GM12878 (cell line): ENCODE measurements around the gene LMOD3. TPM values are rescaled to one million over a fixed set of nuclear protein-coding genes. Genes with fewer than 3 reads are reported as not detected.
A peak's percentile ranks its signal among the peaks of the same experiment; 100 is the strongest.

ENCODE experiments used
- BCL3 ChIP-seq: IDR thresholded peaks from 2 replicates; pipeline ENCODE4 v1.6.1; 2011; ENCODE audit warnings: borderline replicate concordance, low read depth, mild to moderate bottlenecking, moderate library complexity, low read length; ENCODE audit not compliant: insufficient read depth, poor library complexity, severe bottlenecking
- CREB1 ChIP-seq: IDR thresholded peaks from 2 replicates; pipeline ENCODE4 v1.6.1; 2012; ENCODE audit warnings: low read depth, mild to moderate bottlenecking, inconsistent platforms
- E2F8 ChIP-seq: fragments of 450-650 bp; IDR thresholded peaks from 2 replicates; pipeline ENCODE4 v1.6.1; 2018; ENCODE audit warnings: mild to moderate bottlenecking, low read depth, moderate library complexity; ENCODE audit not compliant: partially characterized antibody
- ESRRA ChIP-seq: IDR thresholded peaks from 2 replicates; pipeline ENCODE4 v1.6.1; 2012; ENCODE audit warnings: mild to moderate bottlenecking, low read length, improper control_type of control experiment
- EZH2 ChIP-seq: IDR thresholded peaks from 2 replicates; pipeline ENCODE4 v1.6.1; 2012; ENCODE audit warnings: low read depth, mild to moderate bottlenecking, control low read depth, inconsistent platforms, low read length, borderline replicate concordance; ENCODE audit not compliant: control insufficient read depth
- FOS ChIP-seq: IDR thresholded peaks from 3 replicates; pipeline ENCODE4 v1.6.1; 2011; ENCODE audit warnings: borderline replicate concordance; ENCODE audit not compliant: insufficient read length; ENCODE audit errors: extremely low read depth
- HDAC2 ChIP-seq: fragments of 200-600 bp; sonication (generic); IDR thresholded peaks from 2 replicates; pipeline ENCODE4 v1.6.1; 2017
- HDGF ChIP-seq: fragments of 450-650 bp; IDR thresholded peaks from 2 replicates; pipeline ENCODE4 v1.6.1; 2016; ENCODE audit warnings: antibody characterized with exemption
- IKZF1 ChIP-seq: fragments of 450-650 bp; conservative IDR thresholded peaks from 2 replicates; pipeline ENCODE4 v1.6.1; 2017; ENCODE audit warnings: antibody characterized with exemption, mild to moderate bottlenecking
- JUND ChIP-seq: IDR thresholded peaks from 2 replicates; pipeline ENCODE4 v1.6.1; 2012; ENCODE audit warnings: low read depth, mild to moderate bottlenecking, low read length, improper control_type of control experiment, moderate library complexity
- KLF5 ChIP-seq: fragments of 450-650 bp; IDR thresholded peaks from 2 replicates; pipeline ENCODE4 v1.6.1; 2014; ENCODE audit warnings: mild to moderate bottlenecking; ENCODE audit not compliant: partially characterized antibody
- LARP7 ChIP-seq: fragments of 450-650 bp; IDR thresholded peaks from 2 replicates; pipeline ENCODE4 v1.6.1; 2017; ENCODE audit warnings: mild to moderate bottlenecking
- NR2C2 ChIP-seq: IDR thresholded peaks from 2 replicates; pipeline ENCODE4 v1.6.1; 2011; ENCODE audit warnings: borderline replicate concordance, low read depth; ENCODE audit not compliant: control insufficient read depth, insufficient read length
- NR2F1 ChIP-seq: fragments of 450-650 bp; conservative IDR thresholded peaks from 2 replicates; pipeline ENCODE4 v1.6.1; 2017; ENCODE audit warnings: mild to moderate bottlenecking
- PAX8 ChIP-seq: fragments of 450-650 bp; IDR thresholded peaks from 2 replicates; pipeline ENCODE4 v1.6.1; 2017; ENCODE audit warnings: mild to moderate bottlenecking, moderate library complexity
- POLR2A ChIP-seq: IDR thresholded peaks from 2 replicates; pipeline ENCODE4 v1.6.1; 2011; ENCODE audit warnings: low read depth, mild to moderate bottlenecking, low read length
- RELA ChIP-seq: fragments of 450-650 bp; IDR thresholded peaks from 2 replicates; pipeline ENCODE4 v1.8.0; 2014; ENCODE audit warnings: borderline replicate concordance; ENCODE audit not compliant: partially characterized antibody
- RFX5 ChIP-seq: IDR thresholded peaks from 2 replicates; pipeline ENCODE4 v1.6.1; 2011; ENCODE audit warnings: low read depth, low read length, improper control_type of control experiment
- SKIL ChIP-seq: fragments of 450-650 bp; IDR thresholded peaks from 2 replicates; pipeline ENCODE4 v1.6.1; 2017; ENCODE audit warnings: mild to moderate bottlenecking, low read depth, inconsistent platforms; ENCODE audit not compliant: poor library complexity, severe bottlenecking
- SMARCA5 ChIP-seq: fragments of 450-650 bp; IDR thresholded peaks from 2 replicates; pipeline ENCODE4 v1.6.1; 2017; ENCODE audit warnings: mild to moderate bottlenecking
- SP1 ChIP-seq: IDR thresholded peaks from one replicate; pipeline ENCODE4 v1.6.1; 2011; ENCODE audit warnings: low read depth, low read length
- STAT1 ChIP-seq: fragments of 450-650 bp; conservative IDR thresholded peaks from 2 replicates; pipeline ENCODE4 v1.6.1; 2014; ENCODE audit warnings: antibody characterized with exemption, mild to moderate bottlenecking
- TAF1 ChIP-seq: IDR thresholded peaks from 2 replicates; pipeline ENCODE4 v1.6.1; 2011; ENCODE audit warnings: mild to moderate bottlenecking, low read depth, low read length, borderline replicate concordance
- YY1 ChIP-seq: IDR thresholded peaks from 2 replicates; pipeline ENCODE4 v1.6.1; 2011; ENCODE audit warnings: low read depth, mild to moderate bottlenecking, low read length
- polyA plus RNA-seq, 11 experiments: library from polyadenylated mRNA; depleted of rRNA in 4 of 11; unstranded in 6 of 11; stranded (reverse) in 5 of 11; fragments of >200 nt; fragmentation: Nextera tagmentation in 4 of 11; fragmentation: Illumina TruSeq in 1 of 11; extraction: Ambion mirVana in 4 of 11; extraction: Trizol in 1 of 11; gene quantifications; 1 replicate in 1 of 11; 2 replicates in 10 of 11; pipeline versions ENCODE4 v1.2.1 to v1.2.3, GENCODE V29; 2011 to 2016; ENCODE audit warnings: inconsistent platforms in 2 of 11, missing spikeins in 2 of 11, low read depth in 1 of 11
- total RNA-seq, 4 experiments: library from RNA; depleted of rRNA in 3 of 4; stranded (reverse); fragments of >200 nt in 3 of 4; fragmentation: Illumina TruSeq in 1 of 4; extraction: Trizol in 1 of 4; gene quantifications; 2 replicates each; pipeline versions ENCODE4 v1.2.1 to v1.2.3, GENCODE V29; 2013 to 2021

Gene LMOD3
- total and polyA plus RNA-seq, 10 of the 15 experiments (the other 5 are each of a cell fraction or from before 2014, with no cell fraction given) = 0.04 to 0.20 (median 0.09) TPM; not detected in 1

- TF ChIP-seq NR2F1 (no peak), IKZF1 (no peak), SP1 (no peak), EZH2 (no peak), HDGF (no peak), KLF5 (peak; percentile 71), SMARCA5 (no peak), ESRRA (no peak), CREB1 (no peak), JUND (peak; percentile 53; the same call in 1 of the 2 replicates), E2F8 (no peak), FOS (no peak), HDAC2 (no peak), LARP7 (no peak), STAT1 (no peak), YY1 (no peak), PAX8 (no peak), TAF1 (no peak), RELA (no peak), NR2C2 (no peak), RFX5 (no peak), BCL3 (no peak), POLR2A (no peak), SKIL (no peak)
Measured at GRCh38 chr3:69088063-69088462, 34.3 kb downstream of the LMOD3 start (continued).
